Endometrial microvascular endothelial cells (primary cell): ENCODE results near the gene SVOP. TPM values are rescaled to one million over a fixed set of nuclear protein-coding genes. Genes with fewer than 3 reads are reported as not detected.
"Not testable (repeated sequence)": the region's sequence is repeated elsewhere in the genome, so short reads cannot be mapped to it uniquely, and the experiment has no call there.

ENCODE experiments used
- in situ Hi-C: cut with HindIII; loops from 2 replicates; pipeline ENCODE4 v1.10.0; 2017; ENCODE audit warnings: low sequenced_read_pairs, low pct_unique_long_range_greater_than_20kb; ENCODE audit errors: inconsistent ontology term
- total RNA-seq: library from RNA; depleted of rRNA; stranded (reverse); fragments of >200 nt; gene quantifications from one replicate; pipeline ENCODE4 v1.2.3, GENCODE V29; 2015; ENCODE audit errors: inconsistent ontology term

Gene SVOP
- total RNA-seq, 1 donor from 2014 or later, result not detected

DNA sequence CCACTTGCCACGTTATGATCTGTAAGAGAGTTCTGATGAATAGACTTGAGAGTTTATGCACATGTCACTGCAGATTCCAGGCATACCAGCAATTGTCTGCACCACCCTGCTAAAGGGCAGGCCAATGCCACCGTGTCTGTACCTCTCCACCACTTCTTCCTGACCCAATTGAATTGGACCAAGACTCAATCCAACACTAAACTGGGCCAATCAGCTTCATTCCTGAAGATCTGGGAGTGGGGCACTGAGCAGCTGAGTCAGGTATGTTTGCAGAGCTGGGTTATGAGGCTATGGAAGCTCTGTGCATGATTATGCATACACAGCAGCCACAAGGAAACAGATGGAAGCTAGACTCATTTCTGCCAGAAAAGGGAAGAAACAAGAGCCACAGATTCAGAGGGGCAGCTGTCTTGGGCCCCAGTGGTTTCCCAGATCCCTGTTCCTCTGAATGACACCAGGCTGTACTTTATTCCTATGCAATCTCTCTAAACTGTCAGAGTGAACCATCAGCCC, 113.0 kb downstream of the SVOP start:
- in situ Hi-C loops, result no loop called here

GRCh38 chr12:108906971-108907370, 113.9 kb downstream of the SVOP start:
- in situ Hi-C loops, result no loop called here

DNA sequence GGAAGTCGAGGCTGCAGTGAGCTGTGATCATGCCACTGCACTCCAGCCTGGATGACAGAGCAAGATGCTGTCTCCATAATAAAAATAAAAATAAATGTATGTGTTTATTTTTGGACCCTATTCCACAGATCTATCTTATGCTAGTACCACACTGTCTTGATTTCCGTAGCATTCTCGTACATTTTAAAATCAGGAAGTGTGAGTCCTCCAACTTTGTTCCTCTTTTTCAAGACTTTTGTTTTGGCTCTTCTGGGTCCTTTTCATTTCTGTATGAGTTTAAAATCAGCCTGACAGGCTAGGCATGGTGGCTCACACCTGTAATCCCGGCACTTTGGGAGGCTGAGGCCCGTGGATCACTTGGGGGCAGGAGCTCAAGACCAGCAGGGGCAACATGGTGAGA, 115.1 kb downstream of the SVOP start:
- in situ Hi-C loops, result no loop called here

GRCh38 chr12:108899145-108899544, 121.7 kb downstream of the SVOP start:
- in situ Hi-C loops, result no loop called here

DNA sequence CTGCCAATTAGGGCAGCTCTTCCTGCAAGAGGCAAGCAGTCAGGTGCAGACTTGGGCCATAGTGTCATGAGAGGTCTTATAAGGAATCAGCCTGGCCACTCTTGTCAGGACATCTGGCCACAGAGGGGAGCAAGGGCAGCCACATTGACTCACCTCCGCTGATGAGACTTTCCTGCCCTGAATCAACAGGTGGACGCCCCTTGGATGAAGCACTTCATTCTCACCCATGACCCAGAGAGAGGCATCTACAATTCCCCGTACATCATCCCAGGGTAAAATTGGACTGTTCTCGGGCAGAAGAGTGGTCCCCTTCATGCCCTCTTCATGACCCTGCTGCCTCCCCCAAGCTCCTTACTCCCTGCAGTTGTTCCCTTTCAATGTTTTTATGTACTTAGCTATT, 124.1 kb downstream of the SVOP start:
- in situ Hi-C loops, result no loop called here

GRCh38 chr12:108896336-108896735, 124.5 kb downstream of the SVOP start:
- in situ Hi-C loops, result no loop called here

- in situ Hi-C loops, result no loop called here
These were observed 125.6 kb downstream of the SVOP start for GRCh38 chr12:108895220-108895802.

- in situ Hi-C loops, result no loop called here
These were observed 130.7 kb downstream of the SVOP start for GRCh38 chr12:108890208-108890607.

DNA sequence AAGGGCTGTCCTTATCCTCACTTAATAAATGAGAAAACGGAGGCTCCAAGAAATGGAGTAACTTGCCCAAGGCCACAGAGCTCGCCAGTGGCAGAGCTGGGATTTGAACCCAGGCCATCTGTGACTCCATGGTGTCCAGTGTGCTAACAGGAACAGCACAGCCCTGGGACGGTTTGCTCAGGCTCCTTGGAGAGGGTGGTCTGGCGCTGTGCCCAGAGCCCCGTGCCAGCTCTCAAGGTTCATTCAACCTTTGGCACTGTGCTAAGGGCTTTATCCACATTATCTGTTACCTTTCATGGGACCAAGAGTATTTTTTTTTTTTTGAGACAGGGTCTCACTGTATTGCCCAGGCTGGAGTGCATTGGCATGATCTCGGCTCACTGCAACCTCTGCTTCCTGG, 132.8 kb downstream of the SVOP start:
- in situ Hi-C loops, result no loop called here

DNA sequence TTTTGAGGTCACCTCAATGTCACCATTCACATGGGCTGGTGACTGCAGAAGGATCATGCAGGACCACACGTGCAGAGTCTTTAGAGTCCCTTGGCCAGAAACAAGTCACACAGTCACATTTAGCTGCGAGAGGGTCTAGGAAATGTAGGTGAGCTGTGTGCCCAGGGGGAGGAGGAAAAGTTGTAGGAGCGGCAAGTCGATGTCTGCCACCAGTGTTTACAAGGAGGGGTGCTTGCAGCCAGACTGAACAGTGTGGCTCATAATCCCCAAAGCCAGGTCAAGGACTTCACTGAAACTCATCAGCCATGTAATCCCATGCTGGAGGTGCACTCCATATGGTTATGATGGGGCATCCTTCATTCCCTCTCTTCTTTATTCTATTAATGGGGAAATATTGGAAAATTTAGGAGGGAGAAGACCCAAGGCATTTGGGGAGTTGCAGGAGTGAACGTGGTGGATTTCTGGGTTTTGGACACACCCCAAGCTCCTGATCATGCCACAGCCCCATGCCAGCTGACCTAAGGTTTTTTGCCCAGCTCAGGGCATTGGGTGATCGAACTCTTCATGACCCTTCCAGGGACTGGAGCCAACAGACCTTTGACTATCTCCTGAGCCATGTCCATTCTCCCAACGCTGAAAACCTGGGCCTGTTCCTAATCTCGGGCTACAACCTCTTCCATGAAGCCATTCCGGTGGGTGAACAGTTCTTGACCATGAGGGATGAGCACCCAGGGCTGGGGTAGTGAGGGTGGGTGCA, 133.8 kb downstream of the SVOP start:
- in situ Hi-C loops, result no loop called here

DNA sequence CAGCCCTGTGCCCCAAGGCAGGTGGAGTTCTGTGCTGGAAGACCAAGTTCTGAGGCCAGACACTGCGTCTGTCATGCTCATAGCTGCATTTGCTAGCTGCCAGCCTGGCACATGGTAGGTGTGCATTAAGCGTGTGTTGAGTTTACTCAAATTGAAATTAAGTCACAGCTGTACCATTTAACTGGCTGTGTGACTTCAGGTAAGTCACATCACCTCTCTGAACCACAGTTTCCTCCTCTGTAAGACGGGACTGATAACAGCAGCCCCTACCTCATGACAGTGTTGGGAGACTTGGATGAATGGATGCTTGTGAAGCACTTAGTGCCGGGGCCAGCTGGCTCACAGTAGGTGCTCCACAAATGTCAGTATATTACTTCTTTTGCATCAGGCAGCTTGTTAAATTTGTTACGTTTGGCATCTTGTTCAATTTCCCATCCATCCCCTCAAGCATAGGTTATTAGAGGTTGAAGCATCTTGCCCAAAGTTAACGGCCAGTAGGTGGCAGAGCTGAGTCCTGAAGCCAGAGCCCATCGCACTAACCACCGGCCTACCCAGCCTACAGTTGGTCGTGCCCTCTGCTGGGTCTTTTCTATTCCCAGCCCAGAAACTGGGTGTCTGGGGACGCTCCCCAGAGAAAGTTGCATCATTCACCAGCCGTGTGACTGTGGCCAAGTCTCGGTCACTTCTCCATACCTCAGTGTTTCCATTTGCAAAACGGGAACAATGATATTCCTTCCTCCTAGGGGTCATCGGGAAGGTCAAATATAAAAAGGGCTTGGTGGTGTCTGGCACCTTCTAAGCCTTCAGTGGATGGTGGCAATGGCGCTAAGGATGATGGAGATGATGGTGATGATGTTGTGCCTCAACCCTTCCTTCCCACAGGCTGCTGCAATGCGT, 136.5 kb downstream of the SVOP start:
- in situ Hi-C loops, result no loop called here

DNA sequence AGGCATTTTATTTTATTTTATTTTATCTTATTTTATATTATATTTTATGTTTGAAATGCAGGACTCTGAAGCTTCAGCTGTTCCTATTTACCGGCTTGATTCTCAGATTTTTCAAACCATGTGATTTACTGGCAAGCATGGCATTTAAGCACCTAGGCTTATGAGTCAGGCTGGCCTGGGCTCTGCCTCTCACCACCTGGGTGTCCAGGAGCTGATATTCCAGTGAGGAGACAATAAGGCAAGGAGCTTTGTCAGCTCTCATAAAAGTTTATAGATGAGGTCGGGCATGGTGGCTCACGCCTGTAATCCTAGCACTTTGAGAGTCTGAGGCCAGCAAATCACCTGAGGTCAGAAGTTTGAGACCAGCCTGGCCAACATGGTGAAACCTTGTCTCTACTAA, 138.9 kb downstream of the SVOP start:
- in situ Hi-C loops, result no loop called here

DNA sequence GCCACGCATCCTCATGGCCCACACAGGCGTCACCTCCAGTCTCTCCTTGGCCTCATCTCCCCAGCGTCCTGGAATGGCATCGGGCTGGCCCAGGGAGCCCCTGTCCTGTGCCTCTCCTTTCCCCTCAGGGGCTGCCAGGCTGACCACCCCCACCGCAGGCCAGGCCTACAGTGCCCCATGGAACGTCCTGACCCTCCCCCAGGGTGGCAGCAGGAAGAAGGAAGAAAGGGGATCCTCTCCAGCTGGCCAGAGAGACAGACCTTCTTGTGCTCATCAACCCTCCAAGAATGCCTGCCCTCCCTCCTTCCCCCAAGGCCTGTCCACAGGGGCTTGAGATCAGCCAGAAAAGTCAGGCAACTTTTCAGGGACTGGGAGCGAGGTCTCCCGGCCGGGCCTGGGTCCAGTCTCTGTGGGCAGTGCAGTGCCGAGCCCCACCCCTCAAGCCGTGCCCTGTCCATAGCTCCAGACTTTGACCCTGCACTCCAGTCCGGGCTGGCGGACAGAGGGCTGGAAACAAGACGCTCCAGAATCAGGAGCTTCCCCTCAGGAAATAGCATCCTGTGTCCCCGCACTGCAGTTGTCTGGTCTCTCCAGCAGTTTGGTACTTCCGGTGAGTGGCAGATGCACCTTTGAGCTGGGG, 141.1 kb downstream of the SVOP start, which contains the start of gene DAO:
Gene DAO, plus strand, starts transcription at position 478 of the 640 bp plus-strand sequence. CDS start 4,915 bp downstream, outside the sequence.
- in situ Hi-C loops, result no loop called here

DNA sequence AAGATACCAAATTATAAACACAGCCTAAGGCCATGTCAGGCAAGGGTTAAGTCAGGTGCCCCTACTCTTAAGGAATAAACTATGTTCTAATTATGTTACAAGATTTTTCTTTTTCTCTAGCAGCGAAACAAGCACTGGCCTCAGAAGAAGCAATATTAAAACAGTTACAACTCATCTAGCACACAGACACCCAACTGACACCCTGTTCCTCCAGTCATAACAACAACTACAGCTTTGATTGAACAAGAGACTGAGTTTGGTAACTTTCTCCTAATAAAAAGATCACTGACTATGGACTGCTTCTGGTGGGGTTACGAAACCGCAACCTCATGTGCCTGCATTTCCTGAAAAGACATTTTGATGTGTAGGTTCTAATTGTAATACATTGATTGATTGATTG, 144.3 kb downstream of the SVOP start:
- in situ Hi-C loops, result no loop called here

GRCh38 chr12:108875682-108876361, 145.0 kb downstream of the SVOP start:
- in situ Hi-C loops, result no loop called here

- in situ Hi-C loops, result no loop called here
These were observed 145.6 kb downstream of the SVOP start for GRCh38 chr12:108875280-108875679.

DNA sequence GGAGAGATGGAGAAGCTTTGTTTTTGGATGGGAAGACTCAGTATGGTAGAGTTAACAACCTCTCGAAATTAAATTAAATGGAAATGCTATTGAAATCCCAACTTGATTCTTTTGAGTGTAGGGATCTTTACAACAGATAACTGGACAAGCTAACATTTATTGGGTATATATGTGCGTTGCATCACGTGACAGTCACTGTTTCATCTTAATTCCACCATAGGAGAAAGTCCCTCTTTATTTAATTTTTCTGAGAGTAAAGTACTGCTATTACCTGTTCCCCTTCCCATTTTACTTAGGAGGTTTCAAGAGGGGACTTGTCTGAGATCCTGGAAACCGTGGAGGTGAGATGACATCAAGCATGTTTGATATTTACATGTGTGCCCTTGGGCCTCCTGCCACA, 152.1 kb downstream of the SVOP start:
- in situ Hi-C loops, result no loop called here

GRCh38 chr12:108866083-108866482, 154.8 kb downstream of the SVOP start:
- in situ Hi-C loops, result not testable (repeated sequence)
